ENCODE measurements around the gene HOXD9.

Gene HOXD9

GRCh38 chr2:176081837-176082524 lies 40.5 kb upstream of the HOXD9 start:
- no peak for DNase-seq
- Mint-ChIP-seq H3K4me3 (no peak overlapping the region), H3K9me3 (peaks cover 2 to 7% of the 10 kb centered on the region in 2 donors), H3K4me1 (ENCODE audit: low read depth in 2 of 2) (peaks cover 7 to 10% of the 10 kb centered on the region in 2 donors), H3K27ac (peak overlapping the region in 1 of 2 donors; percentile 95), H3K36me3 (ENCODE audit: insufficient read depth) (peaks cover 84% of the 10 kb centered on the region), H3K27me3 (peaks cover 80 to 87% of the 10 kb centered on the region in 2 donors)
- ATAC-seq (replicated peaks): no peak

- Mint-ChIP-seq H3K36me3 (ENCODE audit: insufficient read depth) (peaks cover 88% of the 10 kb centered on the region), H3K27me3 (peaks cover 82 to 90% of the 10 kb centered on the region in 2 donors), H3K9me3 (peaks cover 2 to 7% of the 10 kb centered on the region in 2 donors), H3K4me3 (peak overlapping the region in 1 of 2 donors; percentile 37), H3K4me1 (ENCODE audit: low read depth in 2 of 2) (peaks cover 7 to 10% of the 10 kb centered on the region in 2 donors), H3K27ac (peak overlapping the region in 1 of 2 donors; percentile 95)
- ATAC-seq (replicated peaks): no peak
- no peak for DNase-seq
Measured at GRCh38 chr2:176082525-176082823, 40.0 kb upstream of the HOXD9 start.

- Mint-ChIP-seq H3K27ac (peak overlapping the region in 1 of 2 donors; percentile 95), H3K4me3 (peak overlapping the region in 1 of 2 donors; percentile 37), H3K27me3 (peaks cover 85 to 93% of the 10 kb centered on the region in 2 donors), H3K4me1 (ENCODE audit: low read depth in 2 of 2) (peaks cover 7 to 11% of the 10 kb centered on the region in 2 donors), H3K9me3 (peaks cover 2 to 7% of the 10 kb centered on the region in 2 donors), H3K36me3 (ENCODE audit: insufficient read depth) (peaks cover 89% of the 10 kb centered on the region)
- DNase-seq (no peak), ATAC-seq (replicated peaks) (no peak)
Measured at GRCh38 chr2:176082824-176083751, 39.4 kb upstream of the HOXD9 start.

DNA sequence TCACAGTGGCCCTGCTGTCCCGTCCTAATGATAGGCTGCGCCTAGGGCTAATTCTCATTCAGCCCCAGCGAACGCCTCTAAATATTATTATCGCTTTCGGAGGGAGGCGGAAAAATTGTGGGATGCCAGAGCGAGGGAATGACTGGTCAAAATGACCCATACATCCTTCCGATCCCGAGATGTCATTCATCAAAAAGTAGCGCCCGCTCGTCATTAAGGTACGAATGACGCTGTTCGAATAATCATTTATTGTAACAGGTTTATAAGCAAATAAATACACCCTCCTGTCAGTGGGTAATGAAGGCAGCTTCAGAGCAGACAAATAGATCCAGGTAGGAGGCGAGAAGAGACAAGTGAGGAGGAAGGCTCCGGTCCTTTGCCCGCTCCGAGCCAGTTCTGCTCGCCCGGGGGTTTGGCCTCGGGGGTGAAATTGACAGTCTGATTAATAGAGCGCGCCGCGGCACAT lies 38.7 kb upstream of the HOXD9 start, which contains the start of gene EVX2:
Gene EVX2 (minus strand): TSS at position 167 of the 466 bp plus-strand sequence. CDS start 186 bp downstream, outside the sequence.
- peaks cover 87% of the 10 kb centered on the region for H3K36me3 Mint-ChIP-seq (ENCODE audit: insufficient read depth)
- peaks cover 11 to 15% of the 10 kb centered on the region in 2 donors for H3K4me1 Mint-ChIP-seq (ENCODE audit: low read depth in 2 of 2)
- peak within 1 kb of the TSS in 1 of 2 donors; percentile 37 for H3K4me3 Mint-ChIP-seq
- ATAC-seq (replicated peaks) (no peak), DNase-seq (no peak)
- H3K27ac Mint-ChIP-seq: peak within 1 kb of the TSS in 1 of 2 donors; percentile 95
- peaks cover 85 to 93% of the 10 kb centered on the region in 2 donors for H3K27me3 Mint-ChIP-seq
- H3K9me3 Mint-ChIP-seq: peaks cover 2 to 7% of the 10 kb centered on the region in 2 donors

DNA sequence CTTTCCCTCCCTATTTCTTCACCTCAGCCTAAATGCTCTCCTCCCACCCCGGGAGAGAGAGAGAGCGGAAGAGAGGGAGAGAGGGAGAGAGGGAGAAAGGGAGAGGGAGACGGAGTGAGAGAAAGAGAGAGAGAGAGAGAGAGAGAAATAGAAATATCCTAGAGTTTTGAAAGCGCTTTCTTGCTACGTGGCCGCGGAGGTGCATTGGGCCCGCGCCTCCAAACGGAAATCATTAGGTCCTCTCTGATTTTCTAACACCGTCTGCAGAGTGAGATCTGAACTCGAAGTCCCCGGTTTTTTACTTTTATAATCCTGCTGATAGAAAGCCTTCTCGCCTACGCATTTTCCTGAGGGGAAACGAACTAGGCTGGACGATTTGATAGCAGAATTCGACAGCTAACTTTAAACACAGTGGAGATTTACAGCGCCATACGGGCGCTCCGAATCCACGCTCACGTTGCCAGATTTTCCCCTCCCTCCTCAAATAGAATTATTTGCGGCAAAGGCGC lies 37.9 kb upstream of the HOXD9 start:
- ATAC-seq (replicated peaks): no peak
- no peak for DNase-seq
- Mint-ChIP-seq H3K27me3 (peaks cover 85 to 93% of the 10 kb centered on the region in 2 donors), H3K36me3 (ENCODE audit: insufficient read depth) (peaks cover 78% of the 10 kb centered on the region), H3K27ac (peak overlapping the region in 1 of 2 donors; percentile 95), H3K4me3 (peak overlapping the region in 1 of 2 donors; percentile 4), H3K9me3 (peaks cover under 1% of the 10 kb centered on the region in 2 donors), H3K4me1 (ENCODE audit: low read depth in 2 of 2) (peaks cover 5 to 9% of the 10 kb centered on the region in 2 donors)

GRCh38 chr2:176085120-176085788 lies 37.3 kb upstream of the HOXD9 start:
- no peak for ATAC-seq (replicated peaks)
- DNase-seq: no peak
- Mint-ChIP-seq H3K9me3 (no peaks in the 10 kb centered on the region), H3K4me1 (ENCODE audit: low read depth in 2 of 2) (peaks cover 4 to 9% of the 10 kb centered on the region in 2 donors), H3K36me3 (ENCODE audit: insufficient read depth) (peaks cover 75% of the 10 kb centered on the region), H3K27ac (peak overlapping the region in 1 of 2 donors; percentile 95), H3K27me3 (peaks cover 89 to 96% of the 10 kb centered on the region in 2 donors), H3K4me3 (no peak overlapping the region)

- H3K36me3 Mint-ChIP-seq (ENCODE audit: insufficient read depth): peaks cover 66% of the 10 kb centered on the region
- H3K27me3 Mint-ChIP-seq: peaks cover 90 to 100% of the 10 kb centered on the region in 2 donors
- no peak for DNase-seq
- ATAC-seq (replicated peaks): no peak
- no peak overlapping the region for H3K4me3 Mint-ChIP-seq
- H3K9me3 Mint-ChIP-seq: no peaks in the 10 kb centered on the region
- peak overlapping the region in 1 of 2 donors; percentile 95 for H3K27ac Mint-ChIP-seq
- H3K4me1 Mint-ChIP-seq (ENCODE audit: low read depth in 2 of 2): peaks cover 4 to 9% of the 10 kb centered on the region in 2 donors
Measured at GRCh38 chr2:176085861-176086771, 36.4 kb upstream of the HOXD9 start.

- Mint-ChIP-seq H3K27ac (no peak overlapping the region), H3K9me3 (no peaks in the 10 kb centered on the region), H3K4me1 (ENCODE audit: low read depth in 2 of 2) (peaks cover 9 to 13% of the 10 kb centered on the region in 2 donors), H3K36me3 (ENCODE audit: insufficient read depth) (peaks cover 62% of the 10 kb centered on the region), H3K4me3 (peak overlapping the region in 1 of 2 donors; percentile 27), H3K27me3 (peaks cover 89 to 99% of the 10 kb centered on the region in 2 donors)
- no peak for ATAC-seq (replicated peaks)
- DNase-seq: no peak
Measured at GRCh38 chr2:176087330-176088047, 35.0 kb upstream of the HOXD9 start.

DNA sequence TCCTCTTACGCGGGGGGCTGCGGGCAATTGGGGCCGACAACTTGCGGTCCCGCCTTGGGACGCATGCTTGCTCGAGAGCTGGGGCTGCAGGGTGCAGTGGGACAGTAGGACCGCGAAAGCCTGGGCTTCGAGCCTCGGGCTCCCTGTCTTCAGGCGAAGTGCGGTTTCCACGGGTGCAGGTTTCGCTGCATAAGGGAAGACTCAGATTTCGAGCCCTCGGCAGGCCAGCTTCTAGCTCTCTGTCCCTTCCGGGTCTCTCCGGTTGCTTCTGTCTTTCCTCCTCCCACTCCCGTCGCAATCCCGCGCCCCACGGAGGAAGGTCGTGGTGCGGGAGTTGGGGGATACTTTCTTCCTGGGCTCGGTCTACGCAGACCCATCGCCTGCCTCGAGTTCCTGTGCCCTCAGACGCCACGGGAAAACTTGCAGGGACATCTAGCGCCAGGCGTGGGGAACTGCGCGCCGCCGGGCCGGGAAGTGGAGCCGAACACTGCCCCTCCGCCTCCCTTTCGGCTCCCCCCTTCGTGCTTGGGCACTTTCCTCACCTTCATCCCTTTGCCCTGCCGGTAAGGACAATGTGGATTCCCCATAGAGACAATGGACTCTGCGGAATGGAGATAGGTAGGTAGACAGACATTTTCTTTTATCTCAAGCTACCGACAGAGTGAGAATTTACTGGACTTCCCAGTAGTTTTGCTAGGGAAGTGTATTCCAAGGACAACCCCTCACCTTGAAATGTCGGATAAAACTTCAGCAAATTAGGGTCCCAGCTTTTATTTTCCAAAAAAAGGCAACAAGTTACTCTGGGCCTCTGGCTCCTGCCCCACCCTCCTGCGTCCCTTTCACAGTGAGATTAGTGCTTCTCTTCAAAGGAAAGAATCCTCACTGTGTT lies 34.2 kb upstream of the HOXD9 start:
- peaks cover 57% of the 10 kb centered on the region for H3K36me3 Mint-ChIP-seq (ENCODE audit: insufficient read depth)
- ATAC-seq (replicated peaks) (no peak), DNase-seq (no peak)
- peak overlapping the region; percentile 27 to 60 for H3K4me3 Mint-ChIP-seq
- H3K27ac Mint-ChIP-seq: no peak overlapping the region
- H3K9me3 Mint-ChIP-seq: no peaks in the 10 kb centered on the region
- peaks cover 84 to 96% of the 10 kb centered on the region in 2 donors for H3K27me3 Mint-ChIP-seq
- H3K4me1 Mint-ChIP-seq (ENCODE audit: low read depth in 2 of 2): peaks cover 12 to 15% of the 10 kb centered on the region in 2 donors

DNA sequence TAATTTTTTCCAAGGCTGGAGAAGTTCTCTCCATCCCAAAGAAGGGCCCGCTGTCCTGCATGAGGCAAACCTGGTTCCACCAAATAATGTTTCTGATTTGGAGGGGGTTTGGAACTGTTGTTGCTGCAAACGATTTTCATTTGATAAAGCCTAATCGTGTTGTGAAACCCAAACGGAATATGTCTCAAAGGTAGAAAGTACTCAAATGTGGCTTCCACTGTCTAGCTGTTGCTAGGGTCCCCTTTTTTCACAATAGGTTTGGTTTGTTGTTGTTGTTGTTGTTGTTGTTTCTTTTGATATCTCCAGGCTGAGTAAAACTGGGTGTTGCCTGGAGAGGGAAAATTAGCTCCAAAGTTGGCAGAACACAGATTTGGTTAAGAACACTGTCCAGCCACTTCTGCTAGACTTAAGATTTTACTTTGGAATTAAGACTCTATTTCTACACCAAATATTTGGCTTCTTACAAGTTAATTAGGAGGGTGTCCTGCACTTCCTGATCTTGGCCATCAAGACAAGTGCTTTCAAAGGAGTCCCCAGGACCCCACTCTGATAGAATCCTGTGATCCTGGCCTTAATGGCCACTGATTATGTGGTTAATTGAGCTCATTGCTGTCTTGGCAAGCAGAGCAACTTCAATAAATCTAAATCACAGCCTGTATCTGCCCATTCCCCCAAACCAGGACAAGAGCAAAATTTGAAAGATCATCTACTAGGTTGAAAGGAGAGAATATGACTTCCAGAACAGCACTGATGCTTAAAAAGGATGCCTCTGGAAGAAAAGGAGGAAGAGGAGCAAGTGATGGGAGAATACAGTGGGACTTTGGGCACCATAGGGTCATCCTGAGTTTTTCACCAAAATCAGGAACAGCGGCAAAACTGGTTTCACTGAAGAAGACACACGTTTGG lies 33.3 kb upstream of the HOXD9 start:
- H3K27ac Mint-ChIP-seq: no peak overlapping the region
- H3K36me3 Mint-ChIP-seq (ENCODE audit: insufficient read depth): peaks cover 55% of the 10 kb centered on the region
- H3K4me3 Mint-ChIP-seq: no peak overlapping the region

More for the DNA sequence above, 33.3 kb upstream of the HOXD9 start:
- DNase-seq (no peak), ATAC-seq (replicated peaks) (no peak)
- Mint-ChIP-seq H3K4me1 (ENCODE audit: low read depth in 2 of 2) (peaks cover 14 to 17% of the 10 kb centered on the region in 2 donors), H3K27me3 (peaks cover 84 to 96% of the 10 kb centered on the region in 2 donors), H3K9me3 (no peaks in the 10 kb centered on the region)

All from effector memory CD8-positive, alpha-beta T cell (primary cell).